SHP77 treated with DMSO at 0.1 percent for 48 hours (cell line): Measurements from ENCODE around the gene TDRD12.
A peak's percentile ranks its signal among the peaks of the same experiment; 100 is the strongest.
"Not testable (repeated sequence)": the region's sequence is repeated elsewhere in the genome, so short reads cannot be mapped to it uniquely, and the experiment has no call there.

Experiments used
- DNase-seq: peaks from one replicate; lab custom pipeline; 2025; lab: John Stamatoyannopoulos, UW

The TDRD12 gene

GRCh38 chr19:32746631-32747196, 27.1 kb downstream of the TDRD12 start:
- not testable (repeated sequence) for DNase-seq

- no peak for DNase-seq
Observed at GRCh38 chr19:32748497-32748896, 28.9 kb downstream of the TDRD12 start.

GRCh38 chr19:32748948-32749347, 29.4 kb downstream of the TDRD12 start:
- no peak for DNase-seq

GRCh38 chr19:32749361-32749760, 29.8 kb downstream of the TDRD12 start:
- DNase-seq, result no peak

GRCh38 chr19:32750441-32751055, 31.0 kb downstream of the TDRD12 start:
- DNase-seq, result no peak

GRCh38 chr19:32751066-32751465, 31.5 kb downstream of the TDRD12 start:
- DNase-seq, result no peak

GRCh38 chr19:32757189-32757588, 37.6 kb downstream of the TDRD12 start:
- no peak for DNase-seq

- DNase-seq, result not testable (repeated sequence)
Observed at GRCh38 chr19:32765365-32765764, 45.8 kb downstream of the TDRD12 start.

GRCh38 chr19:32767951-32768679, 48.5 kb downstream of the TDRD12 start:
- DNase-seq, result peak; percentile 3

- DNase-seq, result no peak
Observed at GRCh38 chr19:32771596-32771995, 52.0 kb downstream of the TDRD12 start.

- DNase-seq, result no peak
Observed at GRCh38 chr19:32773126-32773525, 53.6 kb downstream of the TDRD12 start.

GRCh38 chr19:32779082-32779481, 59.5 kb downstream of the TDRD12 start:
- no peak for DNase-seq

- DNase-seq, result no peak
Observed at GRCh38 chr19:32781280-32781679, 61.7 kb downstream of the TDRD12 start.

GRCh38 chr19:32782089-32782488, 62.5 kb downstream of the TDRD12 start:
- DNase-seq, result not testable (repeated sequence)

- not testable (repeated sequence) for DNase-seq
Observed at GRCh38 chr19:32787161-32787813, 67.7 kb downstream of the TDRD12 start.

- DNase-seq, result not testable (repeated sequence)
Observed at GRCh38 chr19:32787895-32788294, 68.3 kb downstream of the TDRD12 start.

- no peak for DNase-seq
Observed at GRCh38 chr19:32789429-32789828, 69.9 kb downstream of the TDRD12 start.

- no peak for DNase-seq
Observed at GRCh38 chr19:32798201-32798600, 78.6 kb downstream of the TDRD12 start.

- no peak for DNase-seq
Observed at GRCh38 chr19:32800191-32800590, 80.6 kb downstream of the TDRD12 start.

- no peak for DNase-seq
Observed at GRCh38 chr19:32800754-32801153, 81.2 kb downstream of the TDRD12 start.

- no peak for DNase-seq
Observed at GRCh38 chr19:32802840-32803239, 83.3 kb downstream of the TDRD12 start.

- DNase-seq, result no peak
Observed at GRCh38 chr19:32808236-32808635, 88.7 kb downstream of the TDRD12 start.

- DNase-seq, result no peak
Observed at GRCh38 chr19:32809254-32809653, 89.7 kb downstream of the TDRD12 start.
